ENCODE results near the gene OTOP2.

- TF ChIP-seq CTCF (conservative IDR thresholded peaks at IDR 0.05; ENCODE audit: low read depth, low read length) (no peak), EZH2 (IDR thresholded peaks at IDR 0.05; ENCODE audit: low read length, unreplicated experiment) (no peak), EZH2phosphoT487 (IDR thresholded peaks at IDR 0.05; ENCODE audit: borderline replicate concordance, low read length) (no peak)
Observed at GRCh38 chr17:74959826-74960515, 35.9 kb downstream of the OTOP2 start.

Measured in PC-3 (cell line).